PC-3 (cell line): ENCODE data around the gene MME. TPM values are rescaled to one million over a fixed set of nuclear protein-coding genes. Genes with fewer than 3 reads are reported as not detected.

Experiments used
- ATAC-seq: fragments of 200-7000 bp; cut with Tn5 transposase; 2 replicates; pipeline ENCODE4 v1.9.1; 2020; ENCODE audit warnings: mild to moderate bottlenecking, moderate library complexity
- BruUV-seq: library from RNA; stranded (reverse); fragments of 400-500 nt; replicated peaks from 2 replicates; lab custom pipeline; 2021; lab: Mats Ljungman, UMichigan
- CTCF ChIA-PET: fragments of 300-600 bp; sonication (Branson Sonifier 250); formaldehyde crosslinking; loops from one replicate; lab custom pipeline; 2022; ENCODE audit warnings: antibody characterized with exemption; lab: Charles Lee
- POLR2A ChIA-PET: fragments of 300-600 bp; sonication (Branson Sonifier 250); formaldehyde crosslinking; loops from one replicate; lab custom pipeline; 2022; ENCODE audit warnings: antibody characterized with exemption; ENCODE audit not compliant: unreplicated experiment; lab: Charles Lee
- DNase-seq: peaks from one replicate; pipeline ENCODE4 v3.0.0-alpha.2; 2015
- H2AFZ ChIP-seq: fragments of 300-600 bp; sonication (generic); 2 replicates; pipeline ENCODE4 v1.6.0; 2016; ENCODE audit warnings: antibody characterized with exemption, low read length
- H3F3A ChIP-seq: fragments of 300-600 bp; sonication (generic); one replicate; pipeline ENCODE4 v1.6.0; 2017; ENCODE audit warnings: antibody characterized with exemption, low read length, control low read depth, mild to moderate bottlenecking; ENCODE audit not compliant: unreplicated experiment
- H3K27ac ChIP-seq: fragments of 300-600 bp; sonication (generic); 2 replicates; pipeline ENCODE4 v1.5.1; 2016; ENCODE audit warnings: mild to moderate bottlenecking, low read length
- H3K27me3 ChIP-seq: fragments of 300-600 bp; sonication (generic); 2 replicates; pipeline ENCODE4 v1.6.1; 2016; ENCODE audit warnings: low read length, mixed read lengths
- H3K36me3 ChIP-seq: fragments of 300-600 bp; sonication (generic); 2 replicates; pipeline ENCODE4 v1.6.1; 2016; ENCODE audit warnings: low read depth, mixed run types, low read length, mixed read lengths
- H3K4me1 ChIP-seq: fragments of 300-600 bp; sonication (generic); 2 replicates; pipeline ENCODE4 v1.5.1; 2016; ENCODE audit warnings: low read length; ENCODE audit not compliant: insufficient read depth
- H3K4me2 ChIP-seq: fragments of 300-600 bp; sonication (generic); 2 replicates; pipeline ENCODE4 v1.6.0; 2016; ENCODE audit warnings: low read length
- H3K4me3 ChIP-seq: fragments of 300-600 bp; sonication (generic); 2 replicates; pipeline ENCODE4 v1.5.1; 2016; ENCODE audit warnings: mild to moderate bottlenecking, low read length, mixed read lengths
- H3K79me2 ChIP-seq: fragments of 300-600 bp; sonication (generic); 2 replicates; pipeline ENCODE4 v1.6.1; 2017; ENCODE audit warnings: low read length, mixed read lengths
- H3K9ac ChIP-seq: fragments of 300-600 bp; sonication (generic); 2 replicates; pipeline ENCODE4 v1.6.0; 2016; ENCODE audit warnings: mild to moderate bottlenecking, low read length
- H3K9me2 ChIP-seq: fragments of 300-600 bp; sonication (generic); replicated peaks from 2 replicates; pipeline ENCODE4 v1.6.1; 2016; ENCODE audit warnings: mixed run types, low read length, mixed read lengths
- H3K9me3 ChIP-seq: fragments of 300-600 bp; sonication (generic); 2 replicates; pipeline ENCODE4 v1.6.1; 2016; ENCODE audit warnings: low read length, mixed read lengths
- H4K20me1 ChIP-seq: fragments of 300-600 bp; sonication (generic); 2 replicates; pipeline ENCODE4 v1.6.1; 2016; ENCODE audit warnings: low read length, mixed read lengths
- CTCF ChIP-seq: fragments of 300-600 bp; sonication (generic); conservative IDR thresholded peaks from 2 replicates; pipeline ENCODE4 v1.5.1; 2017; ENCODE audit warnings: antibody characterized with exemption, low read depth, mild to moderate bottlenecking, low read length
- EZH2 ChIP-seq: fragments of 300-600 bp; sonication (generic); IDR thresholded peaks from one replicate; pipeline ENCODE4 v1.6.1; 2017; ENCODE audit warnings: antibody characterized with exemption, mild to moderate bottlenecking, low read length; ENCODE audit not compliant: unreplicated experiment
- EZH2phosphoT487 ChIP-seq: fragments of 300-600 bp; sonication (generic); IDR thresholded peaks from 2 replicates; pipeline ENCODE4 v1.6.1; 2018; ENCODE audit warnings: mild to moderate bottlenecking, antibody characterized with exemption, low read length, borderline replicate concordance
- intact Hi-C: fragments of 100-400 bp; cut with micrococcal nuclease; formaldehyde crosslinking; loops from 2 replicates; pipeline ENCODE4 v1.9.0; 2023
- total RNA-seq: library from RNA; depleted of rRNA; stranded (reverse); fragments of >200 nt; gene quantifications from 2 replicates; pipeline ENCODE4 v1.2.3, GENCODE V29; 2014

MME gene
- total RNA-seq, 1 experiment from 2014 or later: 1.2 TPM

- no peaks in the 10 kb centered on the region for H3F3A ChIP-seq
- H4K20me1 ChIP-seq: no peaks in the 10 kb centered on the region
- peaks cover 8% of the 10 kb centered on the region for H3K4me1 ChIP-seq
- ChIA-PET CTCF (no interaction called here), POLR2A (no interaction called here)
- intact Hi-C loops: no loop called here
- no peak overlapping the region for H3K4me3 ChIP-seq
- no peak overlapping the region for H3K9ac ChIP-seq
- H3K4me2 ChIP-seq: no peak overlapping the region
- no peaks in the 10 kb centered on the region for H3K9me2 ChIP-seq
- H3K27me3 ChIP-seq: peaks cover 2% of the 10 kb centered on the region
- no peak overlapping the region for H2AFZ ChIP-seq
- no peaks in the 10 kb centered on the region for H3K36me3 ChIP-seq
- H3K27ac ChIP-seq: no peak overlapping the region
- no TSS peak for BruUV-seq
- H3K9me3 ChIP-seq: no peaks in the 10 kb centered on the region
- DNase-seq (no peak), ATAC-seq (no peak)
- TF ChIP-seq EZH2phosphoT487 (no peak), CTCF (no peak), EZH2 (no peak)
- no peaks in the 10 kb centered on the region for H3K79me2 ChIP-seq
Measured at GRCh38 chr3:155086051-155086450, 5.9 kb downstream of the MME start.

- Histone ChIP-seq H3K36me3 (no peaks in the 10 kb centered on the region), H2AFZ (no peak overlapping the region), H3K4me2 (no peak overlapping the region), H3K9me3 (no peaks in the 10 kb centered on the region), H3K4me1 (peaks cover under 1% of the 10 kb centered on the region; the same call in 1 of the 2 replicates), H3K9me2 (no peaks in the 10 kb centered on the region), H3K4me3 (no peak overlapping the region), H3F3A (no peaks in the 10 kb centered on the region), H3K9ac (no peak overlapping the region), H3K79me2 (no peaks in the 10 kb centered on the region), H3K27ac (no peak overlapping the region), H3K27me3 (no peaks in the 10 kb centered on the region; the same call in 1 of the 2 replicates), H4K20me1 (no peaks in the 10 kb centered on the region)
- intact Hi-C loops: no loop called here
- ChIA-PET POLR2A (no interaction called here), CTCF (no interaction called here)
- no peak for TF ChIP-seq CTCF
- TF ChIP-seq EZH2phosphoT487: no peak
- no peak for TF ChIP-seq EZH2
- no TSS peak for BruUV-seq
- ATAC-seq (peak; percentile 29; the same call in 1 of the 2 replicates), DNase-seq (peak; percentile 11)
Measured at GRCh38 chr3:155088706-155089345, 8.7 kb downstream of the MME start.

- no peaks in the 10 kb centered on the region for H3K9me2 ChIP-seq
- CTCF ChIA-PET: no interaction called here
- no peaks in the 10 kb centered on the region for H3F3A ChIP-seq
- H2AFZ ChIP-seq: no peak overlapping the region
- H3K27ac ChIP-seq: no peak overlapping the region
- POLR2A ChIA-PET: no interaction called here
- BruUV-seq: no TSS peak
- H3K9me3 ChIP-seq: no peaks in the 10 kb centered on the region
- no peaks in the 10 kb centered on the region for H3K36me3 ChIP-seq
- TF ChIP-seq EZH2 (no peak), EZH2phosphoT487 (no peak), CTCF (no peak)
- no peak overlapping the region for H3K4me2 ChIP-seq
- H4K20me1 ChIP-seq: no peaks in the 10 kb centered on the region
- no peaks in the 10 kb centered on the region; the same call in 1 of the 2 replicates for H3K27me3 ChIP-seq
- no peaks in the 10 kb centered on the region for H3K4me1 ChIP-seq
- H3K79me2 ChIP-seq: no peaks in the 10 kb centered on the region
- DNase-seq: no peak
- intact Hi-C loops: no loop called here
- no peak for ATAC-seq
- no peak overlapping the region for H3K4me3 ChIP-seq
- H3K9ac ChIP-seq: no peak overlapping the region
Measured at GRCh38 chr3:155089495-155089894, 9.4 kb downstream of the MME start.
